H9 (cell line): ENCODE data around the gene LFNG. TPM values are rescaled to one million over a fixed set of nuclear protein-coding genes. Genes with fewer than 3 reads are reported as not detected.

Experiments used
- DNase-seq: peaks from one replicate; pipeline ENCODE4 v3.0.0-alpha.2; 2017
- H2AFZ ChIP-seq: one replicate; pipeline ENCODE4 v1.6.1; 2013; ENCODE audit warnings: mild to moderate bottlenecking, low read length, control low read depth, moderate library complexity
- H2AK5ac ChIP-seq: 2 replicates; pipeline ENCODE4 v1.6.1; 2013; ENCODE audit warnings: low read length, control low read depth, mixed read lengths; ENCODE audit not compliant: insufficient read length
- H2BK120ac ChIP-seq: one replicate; pipeline ENCODE4 v1.6.1; 2013; ENCODE audit warnings: low read depth, mild to moderate bottlenecking, low read length, control low read depth, inconsistent platforms; ENCODE audit not compliant: poor library complexity, severe bottlenecking
- H2BK12ac ChIP-seq: 2 replicates; pipeline ENCODE4 v1.6.1; 2013; ENCODE audit warnings: low read length, control low read depth, mixed read lengths, low read depth; ENCODE audit not compliant: insufficient read length
- H2BK15ac ChIP-seq: 2 replicates; pipeline ENCODE4 v1.6.1; 2013; ENCODE audit warnings: low read depth, low read length, control low read depth
- H2BK20ac ChIP-seq: one replicate; pipeline ENCODE4 v1.6.1; 2013; ENCODE audit warnings: low read depth, mild to moderate bottlenecking, low read length, control low read depth, inconsistent platforms; ENCODE audit not compliant: poor library complexity, severe bottlenecking
- H2BK5ac ChIP-seq: 2 replicates; pipeline ENCODE4 v1.6.1; 2013; ENCODE audit warnings: low read length, control low read depth, mixed read lengths; ENCODE audit not compliant: insufficient read length
- H3K14ac ChIP-seq: 2 replicates; pipeline ENCODE4 v1.6.1; 2013; ENCODE audit warnings: low read length, control low read depth; ENCODE audit not compliant: insufficient read depth
- H3K18ac ChIP-seq: 2 replicates; pipeline ENCODE4 v1.6.1; 2013; ENCODE audit warnings: low read depth, mild to moderate bottlenecking, mixed read lengths, low read length, control low read depth; ENCODE audit not compliant: insufficient read length
- H3K23ac ChIP-seq: 2 replicates; pipeline ENCODE4 v1.6.1; 2013; ENCODE audit warnings: low read length, control low read depth, mixed read lengths, low read depth; ENCODE audit not compliant: insufficient read length
- H3K23me2 ChIP-seq: 2 replicates; pipeline ENCODE4 v1.6.1; 2013; ENCODE audit warnings: low read depth, mild to moderate bottlenecking, mixed read lengths, low read length, control low read depth; ENCODE audit not compliant: insufficient read length, poor library complexity, severe bottlenecking
- H3K27ac ChIP-seq: 2 replicates; pipeline ENCODE4 v1.5.1; 2013; ENCODE audit warnings: low read length, control low read depth, mixed read lengths, low read depth; ENCODE audit not compliant: insufficient read length
- H3K27me3 ChIP-seq: 2 replicates; pipeline ENCODE4 v1.6.1; 2013; ENCODE audit warnings: low read length, control low read depth, inconsistent platforms; ENCODE audit not compliant: insufficient read depth
- H3K4ac ChIP-seq: 2 replicates; pipeline ENCODE4 v1.6.1; 2013; ENCODE audit warnings: low read depth, mild to moderate bottlenecking, control low read depth, inconsistent platforms, low read length, moderate library complexity
- H3K4me1 ChIP-seq: 2 replicates; pipeline ENCODE4 v1.6.1; 2013; ENCODE audit warnings: low read length, control low read depth, inconsistent platforms; ENCODE audit not compliant: insufficient read depth
- H3K4me2 ChIP-seq: 2 replicates; pipeline ENCODE4 v1.6.1; 2013; ENCODE audit warnings: low read length, control low read depth, mixed read lengths; ENCODE audit not compliant: insufficient read length, insufficient read depth
- H3K56ac ChIP-seq: 2 replicates; pipeline ENCODE4 v1.6.1; 2013; ENCODE audit warnings: low read depth, mild to moderate bottlenecking, mixed read lengths, low read length, control low read depth; ENCODE audit not compliant: insufficient read length
- H3K79me1 ChIP-seq: 2 replicates; pipeline ENCODE4 v1.6.1; 2013; ENCODE audit warnings: low read depth, mild to moderate bottlenecking, moderate library complexity, low read length, control low read depth, inconsistent platforms; ENCODE audit not compliant: insufficient read depth, poor library complexity, severe bottlenecking
- H3K79me2 ChIP-seq: 2 replicates; pipeline ENCODE4 v1.6.1; 2013; ENCODE audit warnings: low read length, control low read depth, inconsistent platforms; ENCODE audit not compliant: insufficient read depth
- H3K9ac ChIP-seq: 2 replicates; pipeline ENCODE4 v1.6.1; 2013; ENCODE audit warnings: low read length, control low read depth, mixed read lengths; ENCODE audit not compliant: insufficient read length; ENCODE audit errors: extremely low read depth
- H3K9me3 ChIP-seq: one replicate; pipeline ENCODE4 v1.6.1; 2013; ENCODE audit warnings: low read depth, low read length, inconsistent platforms; ENCODE audit not compliant: control insufficient read depth
- H3T11ph ChIP-seq: one replicate; pipeline ENCODE4 v1.6.1; 2013; ENCODE audit warnings: mild to moderate bottlenecking, low read length, control low read depth, inconsistent platforms
- H4K20me1 ChIP-seq: one replicate; pipeline ENCODE4 v1.6.1; 2013; ENCODE audit not compliant: control insufficient read depth, insufficient read length, insufficient read depth
- H4K5ac ChIP-seq: 2 replicates; pipeline ENCODE4 v1.6.1; 2013; ENCODE audit warnings: low read depth, mild to moderate bottlenecking, mixed read lengths, low read length, control low read depth; ENCODE audit not compliant: insufficient read length
- H4K8ac ChIP-seq: replicated peaks from 2 replicates; pipeline ENCODE4 v1.6.1; 2013; ENCODE audit warnings: low read length, control low read depth, mixed read lengths, low read depth; ENCODE audit not compliant: insufficient read length
- H4K91ac ChIP-seq: 2 replicates; pipeline ENCODE4 v1.6.1; 2013; ENCODE audit warnings: low read depth, mild to moderate bottlenecking, moderate library complexity, mixed read lengths, low read length, control low read depth; ENCODE audit not compliant: insufficient read length
- H3K27ac Mint-ChIP-seq, 3 experiments: 2 replicates in 2 of 3; 3 replicates in 1 of 3; pipeline ENCODE4 v1.8.0; 2020 to 2021; ENCODE audit warnings: mixed read lengths in 3 of 3, mild to moderate bottlenecking in 1 of 3, moderate library complexity in 1 of 3
- H3K27me3 Mint-ChIP-seq: 2 replicates; pipeline ENCODE4 v1.8.0; 2021; ENCODE audit warnings: low read depth, mild to moderate bottlenecking, moderate library complexity, mixed read lengths
- H3K36me3 Mint-ChIP-seq, 3 experiments: 2 replicates in 2 of 3; 3 replicates in 1 of 3; pipeline ENCODE4 v1.8.0; 2020 to 2021; ENCODE audit warnings: low read depth in 3 of 3, mixed read lengths in 3 of 3; ENCODE audit not compliant: insufficient read depth in 1 of 3
- H3K4me1 Mint-ChIP-seq, 2 experiments: 2 replicates each; pipeline ENCODE4 v1.8.0; 2020; ENCODE audit warnings: mixed read lengths in 2 of 2
- H3K4me3 Mint-ChIP-seq, 2 experiments: 2 replicates in 1 of 2; 3 replicates in 1 of 2; pipeline ENCODE4 v1.8.0; 2020 to 2021; ENCODE audit warnings: mild to moderate bottlenecking in 2 of 2, mixed read lengths in 2 of 2, moderate library complexity in 1 of 2
- H3K9me3 Mint-ChIP-seq, 2 experiments: 2 replicates in 1 of 2; 3 replicates in 1 of 2; pipeline ENCODE4 v1.8.0; 2020; ENCODE audit warnings: mild to moderate bottlenecking in 2 of 2, mixed read lengths in 2 of 2, moderate library complexity in 1 of 2
- WGBS: extraction: QIAGEN DNeasy Blood & Tissue Kit; methylation state at CpG from one replicate; pipeline ENCODE4 v1.1.7; 2013; ENCODE audit warnings: missing lambda C conversion rate, low lambda C conversion rate, mixed read lengths; ENCODE audit not compliant: insufficient read length; ENCODE audit errors: extremely low coverage; 5-methylcytosine and 5-hydroxymethylcytosine counted together
- total RNA-seq: library from RNA; stranded (reverse); gene quantifications from 2 replicates; pipeline ENCODE4 v1.2.1, GENCODE V29; 2021
- TF ChIP-seq, protein P1 (sequence below): fragments of 200-600 bp; sonication (generic); conservative IDR thresholded peaks from 3 replicates; pipeline ENCODE4 v1.8.0; 2021; ENCODE audit warnings: antibody characterized with exemption, mild to moderate bottlenecking

Gene LFNG
- total RNA-seq, 1 experiment from 2014 or later: 52.9 TPM

DNA sequence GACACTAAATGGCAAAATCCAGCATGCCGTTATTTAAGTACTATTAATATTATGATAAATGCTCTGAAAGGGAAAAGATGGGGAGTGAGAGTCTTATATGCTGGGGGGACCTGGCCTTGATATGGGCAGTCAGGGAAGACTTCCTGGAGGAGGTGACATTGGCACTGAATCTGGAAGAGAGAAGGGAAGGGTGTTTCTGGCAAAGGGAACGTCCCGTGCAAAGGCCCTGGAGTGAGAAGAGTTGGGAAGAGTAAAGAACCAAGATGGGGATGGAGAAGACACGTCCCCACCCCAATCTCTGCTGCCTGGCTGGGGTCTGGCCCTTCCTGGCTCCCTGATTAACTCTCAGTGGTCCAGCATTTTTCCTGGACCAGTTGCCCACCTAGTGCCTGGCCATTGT, 38.4 kb upstream of the LFNG start:
- Histone ChIP-seq H2BK20ac (no peak overlapping the region), H3K4ac (no peak overlapping the region), H3K79me2 (no peaks in the 10 kb centered on the region), H4K8ac (no peak overlapping the region), H3K56ac (no peak overlapping the region), H3K9ac (no peak overlapping the region), H2BK120ac (no peak overlapping the region), H3K27ac (no peak overlapping the region), H2BK5ac (no peak overlapping the region), H3K23me2 (no peaks in the 10 kb centered on the region), H3K23ac (no peak overlapping the region), H2AK5ac (no peak overlapping the region), H3T11ph (no peak overlapping the region), H4K91ac (no peak overlapping the region), H2BK12ac (no peak overlapping the region), H2BK15ac (no peak overlapping the region), H4K5ac (no peak overlapping the region), H4K20me1 (no peaks in the 10 kb centered on the region), H3K9me3 (no peaks in the 10 kb centered on the region), H3K4me2 (no peak overlapping the region), H2AFZ (no peak overlapping the region), H3K4me1 (no peaks in the 10 kb centered on the region), H3K14ac (no peak overlapping the region), H3K18ac (no peak overlapping the region), H3K27me3 (no peaks in the 10 kb centered on the region), H3K79me1 (no peaks in the 10 kb centered on the region)
- Mint-ChIP-seq H3K4me3 (no peak overlapping the region), H3K27ac (peak overlapping the region in 1 of 3 experiments; percentile 48; a peak in 1 of 7 replicates), H3K9me3 (peaks cover 4 to 6% of the 10 kb centered on the region in 2 experiments; a peak in 4 of 5 replicates), H3K4me1 (peaks cover 7 to 13% of the 10 kb centered on the region in 2 experiments), H3K27me3 (peaks cover 9% of the 10 kb centered on the region), H3K36me3 (no peaks in the 10 kb centered on the region)
- TF ChIP-seq, protein P1, sequence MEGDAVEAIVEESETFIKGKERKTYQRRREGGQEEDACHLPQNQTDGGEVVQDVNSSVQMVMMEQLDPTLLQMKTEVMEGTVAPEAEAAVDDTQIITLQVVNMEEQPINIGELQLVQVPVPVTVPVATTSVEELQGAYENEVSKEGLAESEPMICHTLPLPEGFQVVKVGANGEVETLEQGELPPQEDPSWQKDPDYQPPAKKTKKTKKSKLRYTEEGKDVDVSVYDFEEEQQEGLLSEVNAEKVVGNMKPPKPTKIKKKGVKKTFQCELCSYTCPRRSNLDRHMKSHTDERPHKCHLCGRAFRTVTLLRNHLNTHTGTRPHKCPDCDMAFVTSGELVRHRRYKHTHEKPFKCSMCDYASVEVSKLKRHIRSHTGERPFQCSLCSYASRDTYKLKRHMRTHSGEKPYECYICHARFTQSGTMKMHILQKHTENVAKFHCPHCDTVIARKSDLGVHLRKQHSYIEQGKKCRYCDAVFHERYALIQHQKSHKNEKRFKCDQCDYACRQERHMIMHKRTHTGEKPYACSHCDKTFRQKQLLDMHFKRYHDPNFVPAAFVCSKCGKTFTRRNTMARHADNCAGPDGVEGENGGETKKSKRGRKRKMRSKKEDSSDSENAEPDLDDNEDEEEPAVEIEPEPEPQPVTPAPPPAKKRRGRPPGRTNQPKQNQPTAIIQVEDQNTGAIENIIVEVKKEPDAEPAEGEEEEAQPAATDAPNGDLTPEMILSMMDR: no peak
- DNase-seq: no peak
- WGBS: no CpG with 5 or more reads among the region's 4 CpGs
